Loucy (cell line): ENCODE results near the gene MRPL50.

Source experiments
- CTCF ChIP-seq: fragments of 200-600 bp; sonication (generic); conservative IDR thresholded peaks from 2 replicates; pipeline ENCODE4 v1.5.1; 2014; ENCODE audit warnings: mild to moderate bottlenecking, antibody characterized with exemption, low read length
- EZH2phosphoT487 ChIP-seq: fragments of 200-600 bp; IDR thresholded peaks from 2 replicates; pipeline ENCODE4 v1.6.1; 2018; ENCODE audit warnings: antibody characterized with exemption, mild to moderate bottlenecking, moderate library complexity, borderline replicate concordance

GRCh38 chr9:101445353-101446029 is 47.1 kb upstream of the MRPL50 start:
- TF ChIP-seq CTCF = no peak
- no peak for TF ChIP-seq EZH2phosphoT487
